ENCODE measurements around the gene ASTN2. TPM values are rescaled to one million over a fixed set of nuclear protein-coding genes. Genes with fewer than 3 reads are reported as not detected.

The ASTN2 gene
- total and polyA plus RNA-seq, 9 of the 15 experiments (the other 6 are each of a cell fraction or from before 2014, with no cell fraction given): 0.56 to 3.5 (median 1.9) TPM

DNA sequence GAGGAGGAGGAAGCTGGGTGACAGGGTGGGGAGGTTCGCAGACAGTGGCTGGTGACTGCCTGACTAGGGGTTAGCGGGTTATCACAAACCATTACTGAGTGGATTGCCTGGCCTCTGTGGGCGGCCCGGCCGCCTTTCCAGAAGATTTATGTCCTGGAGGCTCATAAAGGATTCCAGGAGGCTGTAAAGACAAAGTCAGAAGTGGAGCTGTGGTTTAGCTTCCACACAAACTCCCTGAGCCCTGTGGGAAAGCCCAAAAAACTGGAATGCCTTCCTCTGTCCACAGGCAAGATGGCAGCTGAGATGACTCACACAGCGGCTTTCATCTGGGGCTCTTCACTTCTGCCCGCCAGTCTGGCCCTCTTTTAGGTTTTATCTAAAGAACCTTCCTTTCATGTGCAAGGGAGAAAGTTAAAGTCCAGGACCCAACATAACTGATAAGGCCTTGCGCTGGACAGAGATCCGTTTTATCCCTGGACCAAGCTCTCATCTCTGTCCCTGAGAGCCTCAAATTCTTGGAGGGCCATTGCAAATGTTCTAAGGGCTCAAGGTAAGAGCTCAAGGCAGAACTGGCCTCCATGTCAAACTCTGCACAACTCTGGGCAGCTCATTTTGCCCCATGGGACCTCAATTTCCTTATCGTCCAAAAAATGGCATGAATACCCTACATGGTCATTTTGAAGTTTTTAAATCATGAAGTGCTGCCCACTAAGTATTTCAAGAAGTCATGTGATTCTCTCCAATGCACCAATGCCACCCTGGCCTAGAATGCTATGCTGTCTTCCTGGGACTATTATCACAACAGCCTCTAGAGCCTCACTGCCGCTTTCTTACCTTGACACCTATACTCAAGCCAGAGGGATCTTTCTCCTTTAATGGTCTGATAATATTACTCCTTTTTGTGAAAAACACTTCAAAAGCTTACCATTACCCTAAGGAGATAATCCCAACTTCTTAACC, 977.2 kb downstream of the ASTN2 start (continued):
- TF ChIP-seq, protein P1, sequence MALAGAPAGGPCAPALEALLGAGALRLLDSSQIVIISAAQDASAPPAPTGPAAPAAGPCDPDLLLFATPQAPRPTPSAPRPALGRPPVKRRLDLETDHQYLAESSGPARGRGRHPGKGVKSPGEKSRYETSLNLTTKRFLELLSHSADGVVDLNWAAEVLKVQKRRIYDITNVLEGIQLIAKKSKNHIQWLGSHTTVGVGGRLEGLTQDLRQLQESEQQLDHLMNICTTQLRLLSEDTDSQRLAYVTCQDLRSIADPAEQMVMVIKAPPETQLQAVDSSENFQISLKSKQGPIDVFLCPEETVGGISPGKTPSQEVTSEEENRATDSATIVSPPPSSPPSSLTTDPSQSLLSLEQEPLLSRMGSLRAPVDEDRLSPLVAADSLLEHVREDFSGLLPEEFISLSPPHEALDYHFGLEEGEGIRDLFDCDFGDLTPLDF (CRISPR knock-in tag; IDR thresholded peaks at IDR 0.05): no peak
- no peak for TF ChIP-seq RBM17 (IDR thresholded peaks at IDR 0.05; ENCODE audit: borderline replicate concordance, low read depth, low read length)
- no peak for TF ChIP-seq ZFP36 (IDR thresholded peaks at IDR 0.05; ENCODE audit: low read depth, low read length, partially characterized antibody)
- no peak for TF ChIP-seq MCM7 (IDR thresholded peaks at IDR 0.05)
- no peak for TF ChIP-seq ZNF140 (CRISPR knock-in tag; IDR thresholded peaks at IDR 0.05)
- no peak for TF ChIP-seq ZNF384 (IDR thresholded peaks at IDR 0.05; ENCODE audit: low read depth, low read length)
- no peak for TF ChIP-seq CBX1 (IDR thresholded peaks at IDR 0.05; ENCODE audit: low read depth)
- no peak for TF ChIP-seq SRSF9 (IDR thresholded peaks at IDR 0.05; ENCODE audit: borderline replicate concordance, low read depth, low read length)
- TF ChIP-seq SMARCC2 (IDR thresholded peaks at IDR 0.05; ENCODE audit: low read depth): peak; percentile 74; the same call in 1 of the 2 replicates
- TF ChIP-seq, protein P2, sequence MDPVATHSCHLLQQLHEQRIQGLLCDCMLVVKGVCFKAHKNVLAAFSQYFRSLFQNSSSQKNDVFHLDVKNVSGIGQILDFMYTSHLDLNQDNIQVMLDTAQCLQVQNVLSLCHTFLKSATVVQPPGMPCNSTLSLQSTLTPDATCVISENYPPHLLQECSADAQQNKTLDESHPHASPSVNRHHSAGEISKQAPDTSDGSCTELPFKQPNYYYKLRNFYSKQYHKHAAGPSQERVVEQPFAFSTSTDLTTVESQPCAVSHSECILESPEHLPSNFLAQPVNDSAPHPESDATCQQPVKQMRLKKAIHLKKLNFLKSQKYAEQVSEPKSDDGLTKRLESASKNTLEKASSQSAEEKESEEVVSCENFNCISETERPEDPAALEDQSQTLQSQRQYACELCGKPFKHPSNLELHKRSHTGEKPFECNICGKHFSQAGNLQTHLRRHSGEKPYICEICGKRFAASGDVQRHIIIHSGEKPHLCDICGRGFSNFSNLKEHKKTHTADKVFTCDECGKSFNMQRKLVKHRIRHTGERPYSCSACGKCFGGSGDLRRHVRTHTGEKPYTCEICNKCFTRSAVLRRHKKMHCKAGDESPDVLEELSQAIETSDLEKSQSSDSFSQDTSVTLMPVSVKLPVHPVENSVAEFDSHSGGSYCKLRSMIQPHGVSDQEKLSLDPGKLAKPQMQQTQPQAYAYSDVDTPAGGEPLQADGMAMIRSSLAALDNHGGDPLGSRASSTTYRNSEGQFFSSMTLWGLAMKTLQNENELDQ (CRISPR knock-in tag; IDR thresholded peaks at IDR 0.05; ENCODE audit: borderline replicate concordance): no peak
- no peak for TF ChIP-seq KDM4B (IDR thresholded peaks at IDR 0.05; ENCODE audit: borderline replicate concordance in 2 of 2, low read depth in 1 of 2)
- no peak for TF ChIP-seq ZC3H4 (CRISPR knock-in tag; IDR thresholded peaks at IDR 0.05; ENCODE audit: borderline replicate concordance)
- TF ChIP-seq PHB (CRISPR knock-in tag; IDR thresholded peaks at IDR 0.05): no peak
- TF ChIP-seq, protein P3, sequence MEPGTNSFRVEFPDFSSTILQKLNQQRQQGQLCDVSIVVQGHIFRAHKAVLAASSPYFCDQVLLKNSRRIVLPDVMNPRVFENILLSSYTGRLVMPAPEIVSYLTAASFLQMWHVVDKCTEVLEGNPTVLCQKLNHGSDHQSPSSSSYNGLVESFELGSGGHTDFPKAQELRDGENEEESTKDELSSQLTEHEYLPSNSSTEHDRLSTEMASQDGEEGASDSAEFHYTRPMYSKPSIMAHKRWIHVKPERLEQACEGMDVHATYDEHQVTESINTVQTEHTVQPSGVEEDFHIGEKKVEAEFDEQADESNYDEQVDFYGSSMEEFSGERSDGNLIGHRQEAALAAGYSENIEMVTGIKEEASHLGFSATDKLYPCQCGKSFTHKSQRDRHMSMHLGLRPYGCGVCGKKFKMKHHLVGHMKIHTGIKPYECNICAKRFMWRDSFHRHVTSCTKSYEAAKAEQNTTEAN (CRISPR knock-in tag; IDR thresholded peaks at IDR 0.05): no peak

All from K562 (cell line).